Endothelial cell of umbilical vein (primary cell): ENCODE results near the gene GET4. TPM values are rescaled to one million over a fixed set of nuclear protein-coding genes. Genes with fewer than 3 reads are reported as not detected.

Source experiments
- BruUV-seq: library from RNA; stranded (reverse); fragments of 400-500 nt; replicated peaks from 2 replicates; lab custom pipeline; 2021; lab: Mats Ljungman, UMichigan
- CTCF ChIA-PET: fragments of 300-600, 350-600 bp; sonication (Branson Sonifier 250); formaldehyde crosslinking; loops from one replicate; lab custom pipeline; 2021; ENCODE audit warnings: antibody characterized with exemption, inconsistent platforms; lab: Charles Lee
- POLR2A ChIA-PET: fragments of 300-600, 350-600 bp; sonication (Branson Sonifier 250); formaldehyde crosslinking; loops from one replicate; lab custom pipeline; 2021; ENCODE audit warnings: antibody characterized with exemption, inconsistent platforms; lab: Charles Lee
- DNase-seq: peaks from one replicate; pipeline ENCODE4 v3.0.0-alpha.2; 2011; ENCODE audit warnings: low read depth, low spot score
- FAIRE-seq: peaks from 2 replicates; lab custom pipeline; 2011; peaks lifted over from hg19 to GRCh38; lab: Jason Lieb, UNC
- H2AFZ ChIP-seq: 2 replicates; pipeline ENCODE4 v1.6.0; 2012; ENCODE audit warnings: low read depth, low read length, control low read depth, inconsistent platforms
- H3K27ac ChIP-seq: 2 replicates; pipeline ENCODE4 v1.5.1; 2011; ENCODE audit warnings: low read depth, mild to moderate bottlenecking, control low read depth, low read length, moderate library complexity; ENCODE audit not compliant: insufficient read depth
- H3K27me3 ChIP-seq, 2 experiments: 2 replicates each; pipeline versions ENCODE4 v1.6.0 to v1.6.1; 2011; ENCODE audit warnings: low read length in 2 of 2, mixed read lengths in 1 of 2; ENCODE audit not compliant: control insufficient read depth in 2 of 2, insufficient read depth in 2 of 2
- H3K36me3 ChIP-seq, 2 experiments: 2 replicates in 1 of 2; 3 replicates in 1 of 2; pipeline ENCODE4 v1.5.1; 2011; ENCODE audit warnings: low read length in 2 of 2, mild to moderate bottlenecking in 1 of 2, moderate library complexity in 1 of 2; ENCODE audit not compliant: control insufficient read depth in 2 of 2, insufficient read depth in 2 of 2; ENCODE audit errors: extremely low read depth in 1 of 2
- H3K4me1 ChIP-seq: 3 replicates; pipeline ENCODE4 v1.5.1; 2011; ENCODE audit warnings: mild to moderate bottlenecking, low read length; ENCODE audit not compliant: control insufficient read depth, insufficient read depth; ENCODE audit errors: extremely low read depth
- H3K4me2 ChIP-seq: 2 replicates; pipeline ENCODE4 v1.6.1; 2011; ENCODE audit warnings: low read length, control low read depth, mixed read lengths; ENCODE audit not compliant: insufficient read depth
- H3K4me3 ChIP-seq, 3 experiments: fragments of 200-600 bp in 1 of 3; sonication (generic), shearing (Covaris generic) in 1 of 3; replicated peaks in 1 of 3; 2 replicates each; pipeline ENCODE4 v1.5.1; 2011 to 2016; ENCODE audit warnings: control low read depth in 3 of 3, low read length in 3 of 3, mild to moderate bottlenecking in 2 of 3, inconsistent platforms in 1 of 3, low read depth in 1 of 3, moderate library complexity in 1 of 3; ENCODE audit not compliant: insufficient read depth in 1 of 3
- H3K79me2 ChIP-seq: 2 replicates; pipeline ENCODE4 v1.6.0; 2012; ENCODE audit warnings: low read length, inconsistent platforms; ENCODE audit not compliant: control insufficient read depth, insufficient read depth
- H3K9ac ChIP-seq: replicated peaks from 2 replicates; pipeline ENCODE3; 2011; ENCODE audit warnings: low read length, control low read depth; ENCODE audit not compliant: insufficient read depth; ENCODE audit errors: extremely low read depth
- H3K9me1 ChIP-seq: replicated peaks from 3 replicates; pipeline ENCODE4 v1.6.0; 2011; ENCODE audit warnings: mild to moderate bottlenecking, low read length; ENCODE audit not compliant: control insufficient read depth, insufficient read depth; ENCODE audit errors: extremely low read depth
- H3K9me3 ChIP-seq: replicated peaks from 2 replicates; pipeline ENCODE4 v1.5.1; 2012; ENCODE audit warnings: low read length, inconsistent platforms; ENCODE audit not compliant: control insufficient read depth, insufficient read depth
- H4K20me1 ChIP-seq: replicated peaks from 2 replicates; pipeline ENCODE3; 2011; ENCODE audit warnings: mild to moderate bottlenecking, low read length; ENCODE audit not compliant: control insufficient read depth, insufficient read depth; ENCODE audit errors: extremely low read depth
- CTCF ChIP-seq, 2 donors: IDR thresholded peaks; 1 replicate in 1 of 2; 2 replicates in 1 of 2; pipeline ENCODE4 v1.5.1; 2011; ENCODE audit warnings: low read length in 2 of 2, mild to moderate bottlenecking in 2 of 2, moderate library complexity in 2 of 2, control low read depth in 1 of 2, inconsistent platforms in 1 of 2, low read depth in 1 of 2; ENCODE audit not compliant: insufficient read depth in 1 of 2; ENCODE audit errors: extremely low read depth in 1 of 2
- EZH2 ChIP-seq: IDR thresholded peaks from 2 replicates; pipeline ENCODE4 v1.6.1; 2012; ENCODE audit warnings: borderline replicate concordance, low read depth, mild to moderate bottlenecking, moderate library complexity, low read length, inconsistent platforms; ENCODE audit not compliant: severe bottlenecking
- FOS ChIP-seq: IDR thresholded peaks from 2 replicates; pipeline ENCODE4 v1.6.1; 2011; ENCODE audit warnings: mild to moderate bottlenecking, low read length, moderate library complexity, borderline replicate concordance; ENCODE audit not compliant: insufficient read depth
- GATA2 ChIP-seq: IDR thresholded peaks from 2 replicates; pipeline ENCODE4 v1.7.0; 2011; ENCODE audit warnings: low read depth, mild to moderate bottlenecking, moderate library complexity, mixed read lengths, low read length; ENCODE audit not compliant: insufficient read length, insufficient read depth
- JUN ChIP-seq: IDR thresholded peaks from 2 replicates; pipeline ENCODE4 v1.6.1; 2011; ENCODE audit warnings: borderline replicate concordance, low read depth; ENCODE audit not compliant: insufficient read length, insufficient read depth
- MYC ChIP-seq: IDR thresholded peaks from one replicate; pipeline ENCODE4 v1.6.1; 2011; ENCODE audit warnings: mild to moderate bottlenecking, low read depth, low read length
- POLR2A ChIP-seq: IDR thresholded peaks from 2 replicates; pipeline ENCODE4 v1.6.1; 2012; ENCODE audit warnings: low read depth, mild to moderate bottlenecking, control low read depth, low read length
- POLR2AphosphoS5 ChIP-seq: IDR thresholded peaks from 2 replicates; pipeline ENCODE4 v1.6.1; 2012; ENCODE audit warnings: low read depth, mild to moderate bottlenecking, control low read depth, low read length, moderate library complexity; ENCODE audit not compliant: insufficient read depth
- dilution Hi-C: fragments of 300-500 bp; cut with MboI; formaldehyde crosslinking; loops from one replicate; pipeline ENCODE4 v1.15.0; 2019; ENCODE audit warnings: low sequenced_read_pairs; ENCODE audit not compliant: extremely low pct_ligation_motif_present
- intact Hi-C: fragments of 100-400 bp; cut with micrococcal nuclease; formaldehyde crosslinking; loops from one replicate; pipeline ENCODE4 v1.10.0; 2022
- polyA plus RNA-seq, 4 experiments: library from polyadenylated mRNA; depleted of rRNA in 3 of 4; stranded (reverse) in 3 of 4; unstranded in 1 of 4; fragments of >200 nt; gene quantifications; 2 replicates each; pipeline versions ENCODE4 v1.2.1 to v1.2.3, GENCODE V29; 2011 to 2012; ENCODE audit warnings: missing spikeins in 1 of 4
- total RNA-seq: library from RNA; stranded (reverse); gene quantifications from 2 replicates; pipeline ENCODE4 v1.2.3, GENCODE V29; 2021
- TF ChIP-seq, protein P1 (sequence below): IDR thresholded peaks from 2 replicates; pipeline ENCODE4 v1.6.1; 2011; ENCODE audit not compliant: insufficient read depth, insufficient read length

GET4 gene
- total and polyA plus RNA-seq, 2 donors (not counting 3 experiments of a cell fraction or from before 2014, with no cell fraction given) = 48.4 to 58.1 TPM

DNA sequence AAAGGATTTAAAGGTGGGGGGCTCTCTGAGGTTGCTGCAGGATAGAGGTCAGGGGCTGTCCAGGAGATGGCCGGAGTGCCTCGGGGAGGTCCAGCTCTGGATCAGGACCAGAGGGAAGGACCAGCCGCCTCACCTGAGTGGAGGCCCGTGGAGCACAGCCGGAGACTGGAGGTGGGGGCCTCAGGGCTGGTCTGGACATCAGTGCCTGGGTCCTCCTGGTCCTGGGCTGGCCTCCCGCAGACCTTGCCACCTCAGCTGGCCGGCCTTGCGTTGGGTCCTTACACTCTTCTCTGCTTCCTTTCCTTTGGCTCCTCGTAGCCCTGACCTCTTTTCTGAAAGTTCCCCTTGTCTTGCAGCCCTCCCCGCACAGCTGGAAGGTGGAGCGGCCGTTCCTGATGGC is 42.1 kb upstream of the GET4 start:
- H4K20me1 ChIP-seq = no peaks in the 10 kb centered on the region
- POLR2A ChIA-PET = no interaction called here

GRCh38 chr7:835021-835420 is 41.3 kb upstream of the GET4 start:
- dilution Hi-C loops (no loop called here), intact Hi-C loops (no loop called here)
- H3K9me1 ChIP-seq = no peaks in the 10 kb centered on the region
- H2AFZ ChIP-seq = no peak overlapping the region
- no peaks in the 10 kb centered on the region for H3K9me3 ChIP-seq
- ChIA-PET CTCF (interaction anchor here (1.0 kb wide), 1 partner anchor 39 kb away, joined by 3 read pairs; no protein-coding TSS in a partner anchor), POLR2A (no interaction called here)
- peaks cover 3 to 5% of the 10 kb centered on the region in 2 experiments for H3K36me3 ChIP-seq
- no peak overlapping the region for H3K27ac ChIP-seq
- no peak overlapping the region for H3K4me2 ChIP-seq
- TF ChIP-seq POLR2AphosphoS5 = no peak
- TF ChIP-seq MYC = no peak
- TF ChIP-seq JUN = no peak
- no peak for TF ChIP-seq FOS
- no peak for TF ChIP-seq GATA2
- no peak for TF ChIP-seq CTCF (IDR thresholded peaks at IDR 0.05; ENCODE audit: extremely low read depth in 1 of 2, insufficient read depth in 1 of 2, low read depth in 1 of 2, low read length in 2 of 2)
- TF ChIP-seq, protein P1, sequence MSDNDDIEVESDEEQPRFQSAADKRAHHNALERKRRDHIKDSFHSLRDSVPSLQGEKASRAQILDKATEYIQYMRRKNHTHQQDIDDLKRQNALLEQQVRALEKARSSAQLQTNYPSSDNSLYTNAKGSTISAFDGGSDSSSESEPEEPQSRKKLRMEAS = no peak
- no peak for TF ChIP-seq POLR2A
- TF ChIP-seq EZH2 = no peak
- H3K4me3 ChIP-seq = no peak overlapping the region
- peaks cover 22% of the 10 kb centered on the region for H3K4me1 ChIP-seq
- no peaks in the 10 kb centered on the region for H3K27me3 ChIP-seq
- DNase-seq (no peak), FAIRE-seq (no peak)
- BruUV-seq = no TSS peak
- no peak overlapping the region for H3K9ac ChIP-seq
- H3K79me2 ChIP-seq = peaks cover 40% of the 10 kb centered on the region
- H4K20me1 ChIP-seq = no peaks in the 10 kb centered on the region

More for the DNA sequence above, 42.1 kb upstream of the GET4 start:
- Histone ChIP-seq H3K9me3 (no peaks in the 10 kb centered on the region), H3K36me3 (peaks cover 3% of the 10 kb centered on the region in 2 experiments), H2AFZ (no peak overlapping the region), H3K27me3 (no peaks in the 10 kb centered on the region), H3K27ac (no peak overlapping the region), H3K79me2 (peaks cover 42% of the 10 kb centered on the region), H3K4me3 (no peak overlapping the region), H3K4me1 (peaks cover 22% of the 10 kb centered on the region), H3K4me2 (no peak overlapping the region), H3K9ac (no peak overlapping the region), H3K9me1 (no peaks in the 10 kb centered on the region)
- TF ChIP-seq GATA2 (no peak), POLR2AphosphoS5 (no peak)
- TF ChIP-seq, protein P1 = no peak
- intact Hi-C loops (no loop called here), dilution Hi-C loops (no loop called here)
- DNase-seq = no peak
- CTCF ChIA-PET = interaction anchor here (1.0 kb wide), 1 partner anchor 39 kb away, joined by 3 read pairs; no protein-coding TSS in a partner anchor
- no peak for FAIRE-seq
- BruUV-seq = no TSS peak
